Adipose tissue (tissue), 3 donors: Measurements from ENCODE around the gene CCNK. TPM values are rescaled to one million over a fixed set of nuclear protein-coding genes. Genes with fewer than 3 reads are reported as not detected.

Source experiments
- H3K27ac ChIP-seq: one replicate; pipeline ENCODE4 v1.5.1; 2013; ENCODE audit warnings: low read depth, low read length
- WGBS, 3 donors: extraction: QIAGEN DNeasy Blood & Tissue Kit; methylation state at CpG; one replicate each; pipeline ENCODE4 v1.1.7; 2013; 5-methylcytosine and 5-hydroxymethylcytosine counted together
- polyA plus RNA-seq, 3 donors: library from polyadenylated mRNA; stranded (reverse); fragments of 200-250 nt; gene quantifications; one replicate each; pipeline ENCODE4 v1.2.3, GENCODE V29; 2013
- donor health status: healthy with polysubstance abuse.
- donor health status: Bipolar disorder and iron deficiency.
- donor health status: healthy.

The CCNK gene
- polyA plus RNA-seq, 3 donors: 8.0 to 19.5 (median 11.8) TPM

DNA sequence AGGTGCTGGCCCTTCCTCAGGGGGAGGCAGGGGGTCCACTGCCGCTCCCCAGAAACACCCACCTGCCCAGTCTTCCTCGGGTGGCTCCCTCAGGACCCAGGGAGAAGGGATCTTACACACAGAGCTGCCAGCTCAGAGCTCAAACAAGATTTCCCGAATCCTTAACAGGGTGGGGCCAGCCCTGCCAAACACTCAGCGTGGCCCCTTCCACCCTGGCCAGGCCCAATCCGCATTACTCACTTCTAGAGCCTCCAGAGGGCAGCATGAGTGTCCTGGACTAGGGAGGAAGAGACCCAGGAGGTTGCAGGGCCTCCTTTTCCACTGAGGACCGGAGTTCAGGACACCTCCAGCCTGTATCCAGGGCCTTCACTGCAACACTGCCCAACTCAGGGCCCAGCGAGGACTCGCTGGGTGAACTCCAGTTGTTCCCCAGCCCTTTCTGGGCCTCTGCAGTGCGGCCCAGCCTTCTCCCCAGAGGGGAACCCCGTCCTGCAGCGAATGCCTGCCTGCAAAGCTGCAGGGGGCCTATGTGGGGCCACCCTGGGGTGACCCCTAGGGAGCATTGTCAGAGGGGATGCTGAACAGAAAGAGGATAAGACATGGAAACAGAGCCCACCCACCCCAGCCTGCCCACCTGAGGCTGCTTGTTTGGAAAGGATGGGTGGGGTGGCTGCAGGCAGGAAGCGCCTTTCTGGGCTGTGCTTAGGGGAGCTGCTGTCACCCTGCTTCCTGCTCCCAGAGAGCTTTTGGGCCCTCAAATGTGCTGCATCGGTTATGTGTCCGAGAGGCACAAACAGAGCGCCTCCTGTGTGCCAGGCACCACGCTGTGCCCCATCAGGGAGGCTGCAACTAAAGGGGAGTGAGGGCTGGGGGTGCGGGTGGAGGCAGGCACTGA, 43.8 kb downstream of the CCNK start:
- H3K27ac ChIP-seq: no peak overlapping the region
- WGBS, 3 donors: 67 to 76% (median 68%) methylated on average over 17 of the region's 17 CpGs

DNA sequence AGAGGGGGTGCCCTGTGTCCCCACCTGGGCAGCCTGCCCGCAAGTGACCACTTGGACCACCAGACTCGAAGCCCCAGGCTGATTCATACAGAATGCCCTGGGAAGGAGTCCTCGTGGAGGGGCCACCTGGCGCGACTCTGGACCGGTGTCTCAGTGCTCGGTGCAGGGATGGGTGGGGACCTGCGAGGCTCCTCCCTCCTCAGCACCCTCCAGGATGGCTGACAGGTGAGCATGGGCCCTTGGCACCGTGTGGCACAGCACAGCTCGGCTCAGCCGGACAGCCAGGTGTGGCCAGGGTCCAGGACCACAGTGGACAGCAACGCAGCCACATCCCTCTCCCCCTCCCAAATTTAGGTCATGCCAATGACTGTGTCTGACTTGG, 44.5 kb downstream of the CCNK start:
- WGBS, 3 donors: 77 to 88% (median 86%) methylated on average over 12 of the region's 12 CpGs
- H3K27ac ChIP-seq: no peak overlapping the region

DNA sequence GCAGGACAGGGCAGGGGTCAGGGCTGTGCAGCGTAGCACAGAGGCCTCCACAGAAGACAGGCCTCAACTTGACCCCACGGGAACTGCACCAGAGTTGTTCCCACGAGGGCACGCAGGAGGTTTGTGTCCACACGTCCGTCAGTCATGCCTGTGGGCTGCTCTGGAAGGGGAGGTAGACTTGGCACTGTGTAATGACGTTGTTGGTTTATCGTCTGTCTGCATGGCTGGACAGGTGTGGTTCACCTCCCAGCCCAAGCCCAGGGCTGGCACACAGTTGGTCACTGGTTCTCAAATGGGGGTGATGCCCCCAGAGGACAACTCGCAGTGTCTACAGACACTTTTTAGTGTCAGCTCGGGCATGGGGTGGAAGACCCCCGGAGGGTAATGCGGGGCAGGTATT, 45.8 kb downstream of the CCNK start:
- 71 to 90% (median 88%) methylated on average over 12 of the region's 12 CpGs for WGBS, 3 donors
- no peak overlapping the region for H3K27ac ChIP-seq

DNA sequence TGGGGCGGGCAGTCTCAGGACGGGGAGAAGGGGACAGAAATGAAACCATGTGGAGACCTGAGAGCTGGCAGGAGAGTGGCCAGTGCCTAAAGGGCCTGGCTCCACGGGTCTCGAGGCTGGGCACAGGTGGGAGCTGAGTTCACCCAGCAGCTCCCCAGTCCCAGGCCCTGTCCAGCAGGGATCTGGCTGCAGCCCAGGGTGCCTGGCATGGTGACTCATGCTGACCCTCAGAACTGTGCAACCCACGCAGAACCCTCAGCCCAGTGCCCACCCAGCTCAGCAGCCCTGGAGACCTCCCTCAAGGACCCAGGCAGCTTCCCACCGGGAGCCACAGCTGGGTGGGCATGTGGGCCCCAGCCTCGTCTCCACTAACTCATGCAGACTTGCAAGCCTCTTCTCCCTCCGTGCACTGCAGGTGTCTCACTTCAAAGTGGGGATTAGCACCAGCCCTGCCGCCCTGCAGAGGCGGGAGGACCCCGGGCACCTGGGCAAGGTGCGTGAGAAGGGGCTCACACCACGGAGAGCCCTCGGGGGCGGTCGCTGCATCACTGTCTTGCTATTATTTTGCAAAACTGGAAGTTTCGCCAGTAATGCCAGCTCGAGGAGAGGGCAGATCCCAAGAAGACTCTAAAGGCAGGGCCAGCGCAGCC, 46.3 kb downstream of the CCNK start:
- WGBS, 3 donors: 78 to 88% (median 85%) methylated on average over 18 to 19 of the region's 19 CpGs
- no peak overlapping the region for H3K27ac ChIP-seq

DNA sequence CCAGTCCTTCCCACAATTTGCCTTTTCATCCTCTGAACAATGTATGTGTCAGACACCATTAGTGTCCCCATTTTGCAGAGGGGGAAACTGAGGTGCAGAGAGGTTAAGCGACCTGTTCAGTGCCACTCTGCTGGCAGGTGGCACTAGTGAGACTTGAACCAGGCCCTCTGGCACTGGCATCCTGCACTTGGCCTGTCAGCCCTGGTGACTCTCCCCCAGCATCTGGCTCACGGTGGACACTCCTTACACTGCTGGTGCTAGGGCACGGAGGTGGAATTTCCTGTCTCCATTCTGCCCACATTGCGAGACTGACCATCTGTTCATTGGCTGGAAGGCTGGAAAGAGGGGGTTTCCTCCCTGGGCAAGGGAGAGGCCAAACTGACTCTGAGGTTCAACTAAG, 48.7 kb downstream of the CCNK start:
- 67 to 77% (median 71%) methylated on average over 4 of the region's 4 CpGs for WGBS, 3 donors
- H3K27ac ChIP-seq: no peak overlapping the region

DNA sequence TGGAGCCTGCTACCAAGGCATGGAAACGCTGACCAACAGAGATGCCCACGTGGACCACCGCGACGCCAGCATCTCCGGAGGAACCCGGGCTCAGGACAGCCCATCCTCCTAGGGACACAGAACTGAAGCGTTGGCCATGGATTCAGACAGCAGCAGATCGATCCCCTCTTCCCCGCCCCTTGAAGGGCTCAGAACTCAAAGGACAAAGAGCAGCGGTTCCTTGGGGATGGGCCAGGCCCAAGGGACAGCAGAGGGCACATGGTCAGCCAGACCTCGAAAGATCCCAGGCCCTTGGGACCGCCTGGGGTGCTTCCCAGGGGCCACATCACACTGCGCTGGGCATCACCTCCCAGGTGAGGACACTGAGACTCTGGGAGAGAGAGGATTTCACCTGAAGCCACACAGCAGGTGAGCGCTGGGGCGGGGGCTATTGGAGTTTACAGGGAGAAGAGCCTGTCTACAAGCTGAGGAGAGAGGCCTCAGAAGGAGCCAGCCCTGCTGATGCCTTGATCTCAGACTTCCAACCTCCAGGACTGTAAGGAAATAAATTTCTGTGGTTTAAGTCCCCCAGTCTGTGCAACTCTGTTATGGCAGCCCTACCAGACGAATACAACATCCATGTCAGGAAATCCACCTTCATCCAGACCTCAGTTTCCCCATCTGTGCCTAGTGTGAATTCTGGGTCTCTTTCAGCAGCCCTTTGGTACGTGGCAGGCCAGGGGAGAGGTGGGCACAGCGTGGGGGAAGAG, 49.4 kb downstream of the CCNK start:
- H3K27ac ChIP-seq: no peak overlapping the region

DNA sequence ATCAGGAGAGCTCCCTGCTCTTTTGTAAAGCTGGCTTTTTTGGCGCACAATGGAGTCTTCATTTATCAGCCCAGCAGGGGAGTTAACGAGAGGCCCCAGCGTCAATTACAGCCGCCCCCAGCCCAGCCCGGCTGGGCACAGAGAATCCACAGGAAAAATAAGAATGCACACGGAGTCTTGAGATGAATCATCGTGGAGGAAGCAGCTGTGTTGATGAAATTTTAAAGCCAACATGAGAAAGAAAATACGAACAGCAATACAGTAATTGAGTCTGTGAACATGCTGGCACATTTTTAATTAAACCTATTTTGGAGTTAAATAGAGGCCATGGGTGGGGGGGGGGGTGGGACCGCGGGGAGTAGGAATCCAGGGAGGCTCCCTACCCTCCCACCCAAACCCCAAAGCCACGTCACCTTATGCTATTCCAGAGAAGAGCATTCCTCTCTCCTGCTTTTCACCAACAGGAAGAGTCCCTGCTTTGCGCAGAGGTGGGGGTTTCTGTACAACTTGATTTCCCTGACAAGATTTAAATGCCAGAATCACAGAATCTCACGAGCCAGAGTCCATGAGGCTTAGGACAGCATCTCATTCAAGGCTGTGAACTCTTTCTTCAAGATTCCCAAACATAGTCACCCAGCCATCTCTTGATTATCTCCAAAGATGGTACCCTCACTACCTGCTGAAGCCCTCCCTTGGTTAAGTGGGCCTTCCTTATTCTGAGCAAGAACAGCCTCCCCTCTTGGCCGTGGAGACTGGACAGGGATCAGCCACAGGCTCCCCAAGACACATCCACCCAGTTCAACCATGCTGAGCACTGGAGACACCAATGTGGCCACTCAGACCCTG, 50.3 kb downstream of the CCNK start:
- no peak overlapping the region for H3K27ac ChIP-seq

More for the DNA sequence above, 49.4 kb downstream of the CCNK start:
- 86 to 89% (median 87%) methylated on average over 19 of the region's 19 CpGs for WGBS, 3 donors

DNA sequence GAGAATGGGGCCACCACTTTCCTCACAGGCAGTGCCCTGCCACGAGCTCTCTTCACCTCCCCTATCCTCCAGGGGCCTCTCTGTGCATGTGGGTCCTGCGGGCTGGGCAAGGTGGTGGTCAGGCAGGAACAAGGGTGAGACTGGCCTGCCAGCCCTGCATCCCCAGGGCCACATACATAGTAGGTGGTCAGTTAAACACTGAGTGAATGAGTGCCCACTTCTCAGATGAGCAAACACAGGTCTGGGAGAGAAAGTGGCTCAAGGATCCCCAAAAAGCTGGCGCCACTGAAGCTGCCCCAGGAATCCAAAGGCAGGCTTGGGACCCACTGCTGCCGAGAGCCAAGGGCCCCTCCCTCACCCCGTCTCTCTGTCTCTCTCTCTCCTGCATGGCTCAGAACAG, 51.1 kb downstream of the CCNK start:
- 73 to 91% (median 88%) methylated on average over 5 of the region's 5 CpGs for WGBS, 3 donors
- no peak overlapping the region for H3K27ac ChIP-seq

More for the DNA sequence above, 50.3 kb downstream of the CCNK start:
- WGBS, 3 donors: 39 to 75% (median 42%) methylated on average over 14 of the region's 14 CpGs

DNA sequence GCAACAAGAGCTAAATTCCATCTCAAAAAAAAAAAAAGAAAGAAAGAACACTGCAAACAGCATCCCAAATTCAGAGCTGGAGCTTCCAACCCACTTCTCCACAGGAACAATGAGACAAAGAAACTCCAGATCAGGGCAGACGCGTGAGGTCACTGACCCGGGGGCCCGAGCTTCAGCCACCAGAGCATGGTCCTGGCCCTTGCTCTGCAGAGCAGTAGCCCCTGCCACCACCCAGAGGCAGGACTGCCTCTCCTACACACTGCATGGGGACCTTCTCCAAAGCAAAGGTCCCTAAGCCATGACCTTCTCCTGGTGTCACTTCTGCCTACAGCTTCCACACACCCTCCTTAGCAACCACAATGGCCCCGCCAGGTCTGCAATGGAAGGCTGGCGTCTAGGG, 53.1 kb downstream of the CCNK start:
- WGBS, 3 donors: 91 to 95% (median 93%) methylated on average over 6 of the region's 6 CpGs
- no peak overlapping the region for H3K27ac ChIP-seq

DNA sequence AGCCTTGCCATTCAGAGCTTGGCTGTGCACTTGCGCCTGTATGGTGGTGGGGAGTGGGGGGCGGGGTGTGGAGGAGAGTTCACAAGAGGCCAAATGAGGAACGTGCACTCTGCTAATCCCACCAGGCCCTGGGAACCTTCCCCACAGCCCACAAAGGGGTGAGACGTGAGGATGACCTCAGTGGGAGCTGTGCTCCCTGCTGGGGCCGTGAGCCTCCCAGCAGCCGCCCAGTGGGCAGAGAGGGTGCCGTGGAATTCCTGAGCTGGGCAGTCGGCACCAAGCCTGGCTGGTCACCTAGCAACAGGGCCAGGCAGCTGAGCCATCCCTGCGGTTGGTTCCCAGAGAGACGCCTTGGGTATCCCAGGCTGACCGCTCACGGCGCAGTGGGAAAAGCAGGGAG, 53.7 kb downstream of the CCNK start:
- H3K27ac ChIP-seq: no peak overlapping the region
- WGBS, 3 donors: 83 to 86% (median 85%) methylated on average over 13 of the region's 13 CpGs

DNA sequence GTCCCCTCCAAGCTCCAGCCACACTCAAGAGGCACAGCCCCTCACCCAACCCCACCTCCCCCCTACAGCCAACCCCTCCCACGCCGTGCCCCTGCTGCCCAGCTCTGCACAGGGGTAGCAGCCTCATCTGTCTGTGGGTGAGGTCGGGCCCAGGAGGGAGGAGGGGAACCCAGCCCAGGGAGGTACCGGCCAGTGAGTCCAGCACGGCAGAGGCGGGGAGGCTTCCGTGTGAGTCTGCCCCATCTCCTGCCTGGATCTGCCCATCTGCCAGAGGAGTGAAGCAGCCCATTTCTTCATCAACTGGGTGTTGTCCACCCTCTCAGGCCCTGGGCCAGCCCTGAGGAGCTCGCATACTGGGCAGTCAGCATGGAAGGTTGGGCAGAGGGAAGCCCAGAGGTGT, 54.2 kb downstream of the CCNK start:
- H3K27ac ChIP-seq: no peak overlapping the region
- WGBS, 3 donors: 77 to 86% (median 85%) methylated on average over 8 of the region's 8 CpGs

DNA sequence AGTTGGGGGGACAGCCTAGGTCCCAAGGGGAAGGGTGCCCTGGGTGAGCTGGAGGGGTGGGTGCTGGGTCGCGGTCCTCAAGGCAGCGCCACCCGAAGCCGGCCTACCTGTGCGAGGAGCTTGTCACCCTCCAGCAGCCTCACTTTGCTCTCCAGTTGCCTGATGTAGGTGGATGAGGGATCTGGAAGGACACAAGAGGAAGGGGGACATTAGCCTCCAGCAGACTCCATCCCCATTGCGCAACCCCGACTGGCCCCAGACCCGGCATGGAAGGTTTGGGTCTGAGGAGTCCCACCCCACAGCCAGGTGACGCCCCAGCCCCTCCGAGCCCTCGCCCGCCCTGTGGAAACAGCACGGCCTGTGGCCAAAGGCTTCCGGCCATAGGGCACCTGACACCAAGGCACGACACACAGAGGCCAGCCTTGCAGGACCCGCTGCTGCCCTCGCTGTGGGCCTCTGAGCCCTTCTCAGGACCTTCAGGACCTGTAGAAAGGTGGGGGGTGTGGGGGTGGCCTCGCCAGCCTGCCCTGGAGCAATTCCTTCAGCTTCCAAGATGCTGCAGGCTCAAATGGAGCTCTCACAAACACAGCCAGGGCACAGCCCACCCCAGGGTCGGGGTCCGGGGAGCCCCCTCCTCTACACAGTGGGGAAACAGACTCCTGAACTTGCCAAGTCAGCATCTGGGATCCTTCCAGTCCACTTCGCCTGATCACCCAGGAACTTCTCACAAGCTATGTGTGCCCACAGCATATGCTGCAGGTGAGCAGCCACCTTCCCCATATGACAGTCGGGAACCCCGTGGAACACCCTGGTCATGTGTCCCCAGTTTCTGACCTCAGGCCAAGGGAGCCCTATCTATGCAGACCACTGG, 54.9 kb downstream of the CCNK start:
- WGBS, 3 donors: 88 to 93% (median 93%) methylated on average over 24 of the region's 24 CpGs
- H3K27ac ChIP-seq: no peak overlapping the region

DNA sequence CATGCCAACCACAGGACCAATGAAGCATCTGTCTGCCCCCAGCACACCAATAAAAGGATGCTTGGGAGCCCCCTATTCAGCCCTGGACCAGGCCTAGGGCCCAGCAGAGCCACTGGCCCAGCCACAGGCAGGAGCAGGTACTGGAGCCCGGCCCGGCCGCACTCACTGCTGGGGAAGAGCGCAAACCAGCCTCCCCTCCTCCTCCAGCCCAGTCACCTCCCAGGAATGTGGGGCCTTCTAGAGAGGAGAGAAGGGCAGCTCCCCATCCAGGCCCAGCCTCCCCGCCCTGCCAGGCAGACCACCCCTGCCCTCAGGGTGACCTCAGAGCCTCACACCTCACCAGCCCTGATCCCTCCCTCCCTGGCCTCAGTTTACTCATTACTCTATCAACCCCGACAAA, 56.2 kb downstream of the CCNK start:
- 81 to 91% (median 89%) methylated on average over 6 of the region's 6 CpGs for WGBS, 3 donors
- no peak overlapping the region for H3K27ac ChIP-seq

DNA sequence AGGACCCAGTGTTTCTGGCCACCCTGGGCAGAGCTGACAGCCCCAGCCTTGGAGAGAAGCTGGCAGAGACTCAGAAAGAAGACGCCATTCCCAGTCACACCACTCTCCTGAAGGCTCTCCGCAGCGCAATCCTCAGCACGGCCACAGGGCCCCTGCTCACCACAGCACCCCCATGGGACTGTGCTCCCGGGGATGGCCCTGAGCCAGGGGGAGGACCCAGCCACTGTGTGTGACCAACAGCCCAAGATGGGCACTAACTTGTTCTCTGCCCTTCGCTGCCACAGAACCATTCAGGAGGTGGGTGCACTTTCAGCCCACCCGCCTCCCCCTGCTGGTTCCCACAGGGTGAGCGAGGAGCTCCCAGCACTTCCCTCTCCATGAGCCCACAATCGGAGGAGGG, 57.1 kb downstream of the CCNK start:
- 60 to 75% (median 70%) methylated on average over 9 of the region's 9 CpGs for WGBS, 3 donors
- no peak overlapping the region for H3K27ac ChIP-seq

DNA sequence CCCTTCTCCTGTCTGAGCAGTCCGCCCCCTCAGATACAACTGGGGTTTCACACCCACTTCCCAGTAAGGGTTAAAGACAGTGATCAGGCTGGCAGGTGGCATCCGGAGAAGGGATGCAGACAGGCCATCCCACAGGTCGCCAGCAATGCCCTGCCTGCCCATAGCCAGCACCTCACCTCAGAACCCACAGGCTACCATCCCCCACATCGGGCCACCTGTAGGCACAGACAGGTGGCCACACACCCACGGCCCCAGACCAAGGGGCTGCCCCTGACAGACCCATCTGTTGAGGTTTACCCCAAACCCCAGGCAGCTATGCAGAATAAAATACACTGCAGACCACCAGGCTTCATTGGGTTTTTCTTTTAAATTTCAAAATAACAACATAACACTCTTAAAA, 57.5 kb downstream of the CCNK start:
- H3K27ac ChIP-seq: no peak overlapping the region
- WGBS, 3 donors: 58 to 70% (median 70%) methylated on average over 5 of the region's 5 CpGs

DNA sequence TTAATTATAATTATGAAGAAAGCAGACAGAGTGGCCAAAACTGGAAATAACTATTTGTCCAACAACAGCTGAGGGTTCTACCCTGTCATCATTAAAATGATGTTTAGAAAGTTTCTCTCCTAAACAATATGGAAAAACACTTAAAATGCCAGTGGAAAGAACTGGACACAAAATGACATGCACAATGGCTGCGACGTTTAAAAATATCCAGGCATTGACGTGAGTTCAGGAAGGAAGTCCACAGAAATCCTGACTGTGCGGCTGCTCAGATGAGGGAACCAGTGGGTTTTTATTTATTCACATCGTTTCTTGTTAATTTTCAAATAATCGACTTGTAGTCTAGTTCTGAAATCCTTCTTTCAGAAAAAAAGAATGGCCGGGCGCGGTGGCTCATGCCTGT, 58.3 kb downstream of the CCNK start:
- 43 to 71% (median 45%) methylated on average over 9 of the region's 9 CpGs for WGBS, 3 donors
- H3K27ac ChIP-seq: no peak overlapping the region

DNA sequence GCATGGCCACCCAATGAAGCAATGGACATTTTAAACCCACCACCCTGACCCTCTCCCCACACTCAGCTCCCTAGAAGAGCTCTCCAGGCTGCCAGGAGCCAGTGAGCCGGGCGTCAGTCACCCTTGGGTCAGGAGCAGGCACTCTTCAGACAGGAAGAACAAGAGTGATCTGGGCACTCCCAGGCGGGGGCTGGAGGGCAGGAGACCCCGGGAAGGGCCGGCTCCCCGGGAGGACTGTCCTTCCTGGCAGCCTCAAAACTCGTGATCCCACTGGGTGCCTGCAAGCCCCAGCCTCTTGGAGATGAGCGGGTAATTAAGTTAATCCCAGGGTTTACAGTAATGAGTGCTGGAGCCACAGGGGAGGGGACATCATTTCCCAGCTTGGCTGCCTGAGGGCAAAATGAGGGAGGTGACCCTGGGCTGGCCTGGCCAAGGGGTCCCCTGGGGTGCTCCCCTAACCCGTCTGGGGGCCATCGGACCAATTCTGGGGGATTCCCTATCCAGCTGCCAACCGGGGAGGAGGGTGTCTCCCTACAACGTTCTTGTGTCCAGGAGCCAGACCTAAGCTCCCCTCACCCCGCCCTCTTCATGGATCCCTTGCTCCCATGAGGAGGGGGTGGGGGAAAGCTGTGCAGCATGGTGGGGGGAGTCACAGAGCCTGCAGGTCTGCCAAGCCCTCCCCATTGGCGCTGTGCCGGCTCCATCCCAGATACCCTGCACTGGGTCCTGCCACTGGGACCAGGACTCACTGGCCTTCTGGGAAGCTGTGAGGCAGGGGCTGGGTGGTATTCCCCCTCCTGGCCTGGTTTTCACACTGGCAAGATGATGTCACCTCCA, 59.2 kb downstream of the CCNK start:
- 66 to 74% (median 67%) methylated on average over 15 of the region's 15 CpGs for WGBS, 3 donors
- H3K27ac ChIP-seq: no peak overlapping the region
